Measurements from ENCODE around the gene LHFPL6.
A peak's percentile ranks its signal among the peaks of the same experiment; 100 is the strongest.

Gene LHFPL6

DNA sequence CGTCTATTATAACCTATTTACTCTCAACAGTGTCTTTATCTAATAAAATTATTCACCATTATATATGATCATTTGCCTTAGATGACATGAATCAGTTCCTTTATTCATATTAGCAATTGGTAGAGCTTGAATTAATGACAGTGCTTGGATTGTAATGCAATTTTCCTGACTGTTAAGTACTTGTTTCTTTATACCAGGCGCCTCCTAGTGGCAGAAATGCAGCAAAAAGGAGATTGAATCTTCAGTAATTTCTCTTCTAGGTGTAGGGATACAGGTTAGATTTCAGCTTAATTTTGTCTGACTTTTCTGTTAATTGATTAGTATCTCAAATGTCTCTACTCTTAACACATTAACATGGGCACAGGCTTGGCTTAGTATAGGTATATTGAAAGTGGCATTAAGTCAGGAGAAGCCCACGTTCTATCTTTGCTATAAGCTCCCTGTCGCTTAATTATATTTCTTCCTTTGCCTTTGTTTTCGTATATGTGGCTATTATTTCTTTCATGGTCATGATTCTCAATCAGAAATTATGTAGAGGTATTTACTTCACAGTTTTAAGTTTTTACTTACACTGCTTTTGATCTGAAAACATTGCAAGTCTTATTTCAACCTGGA lies 9.1 kb upstream of the LHFPL6 start:
- no peak overlapping the region for H3K4me3 ChIP-seq (ENCODE audit: low read depth in 1 of 2, low read length in 2 of 2)
- no peaks in the 10 kb centered on the region for H3K27me3 ChIP-seq (ENCODE audit: insufficient read depth, low read length, poor library complexity)
- H2AFZ ChIP-seq (ENCODE audit: low read depth, low read length), result no peak overlapping the region
- TF ChIP-seq, protein P1, sequence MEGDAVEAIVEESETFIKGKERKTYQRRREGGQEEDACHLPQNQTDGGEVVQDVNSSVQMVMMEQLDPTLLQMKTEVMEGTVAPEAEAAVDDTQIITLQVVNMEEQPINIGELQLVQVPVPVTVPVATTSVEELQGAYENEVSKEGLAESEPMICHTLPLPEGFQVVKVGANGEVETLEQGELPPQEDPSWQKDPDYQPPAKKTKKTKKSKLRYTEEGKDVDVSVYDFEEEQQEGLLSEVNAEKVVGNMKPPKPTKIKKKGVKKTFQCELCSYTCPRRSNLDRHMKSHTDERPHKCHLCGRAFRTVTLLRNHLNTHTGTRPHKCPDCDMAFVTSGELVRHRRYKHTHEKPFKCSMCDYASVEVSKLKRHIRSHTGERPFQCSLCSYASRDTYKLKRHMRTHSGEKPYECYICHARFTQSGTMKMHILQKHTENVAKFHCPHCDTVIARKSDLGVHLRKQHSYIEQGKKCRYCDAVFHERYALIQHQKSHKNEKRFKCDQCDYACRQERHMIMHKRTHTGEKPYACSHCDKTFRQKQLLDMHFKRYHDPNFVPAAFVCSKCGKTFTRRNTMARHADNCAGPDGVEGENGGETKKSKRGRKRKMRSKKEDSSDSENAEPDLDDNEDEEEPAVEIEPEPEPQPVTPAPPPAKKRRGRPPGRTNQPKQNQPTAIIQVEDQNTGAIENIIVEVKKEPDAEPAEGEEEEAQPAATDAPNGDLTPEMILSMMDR (IDR thresholded peaks at IDR 0.05; ENCODE audit: borderline replicate concordance, extremely low read depth, low read length, poor library complexity, severe bottlenecking), result peak; percentile 86
- TF ChIP-seq EZH2 (IDR thresholded peaks at IDR 0.05; ENCODE audit: borderline replicate concordance, low read depth, low read length, severe bottlenecking), result no peak
- H4K20me1 ChIP-seq (ENCODE audit: insufficient read depth, low read length), result no peaks in the 10 kb centered on the region
- H3K79me2 ChIP-seq (ENCODE audit: insufficient read depth, low read length), result no peaks in the 10 kb centered on the region
- H3K27ac ChIP-seq (ENCODE audit: low read length), result no peak overlapping the region
- H3K9ac ChIP-seq (ENCODE audit: low read depth, low read length), result no peak overlapping the region
- ATAC-seq (ENCODE audit: insufficient read depth, low read depth), result no peak
- DNase-seq, result peak; percentile 51
- no peak overlapping the region for H3K4me2 ChIP-seq (ENCODE audit: insufficient read depth, low read length)
- no peaks in the 10 kb centered on the region for H3K36me3 ChIP-seq (ENCODE audit: insufficient read depth, low read length)
- no peaks in the 10 kb centered on the region for H3K4me1 ChIP-seq (ENCODE audit: insufficient read depth, low read length)
- H3K9me3 ChIP-seq (ENCODE audit: insufficient read depth, low read length, severe bottlenecking), result no peaks in the 10 kb centered on the region

DNA sequence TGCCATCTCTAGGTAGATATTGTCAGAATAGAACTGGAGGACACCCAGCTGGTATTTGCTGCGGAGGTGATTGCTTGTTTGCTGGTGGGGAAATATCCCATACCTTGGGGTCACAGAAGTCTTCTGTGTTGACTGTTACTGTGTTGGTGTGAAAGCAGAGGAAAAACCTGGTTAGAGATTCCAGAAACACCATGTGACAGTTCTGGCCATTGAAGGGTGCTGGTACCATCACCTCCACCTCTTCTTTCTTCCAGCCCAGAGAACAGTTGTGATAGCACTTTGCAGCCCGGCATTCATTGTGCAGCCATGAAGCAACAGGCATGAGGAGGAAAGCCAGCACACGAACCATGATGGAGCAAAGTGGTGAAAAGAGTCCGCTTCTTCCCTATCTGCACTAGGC lies 4.9 kb upstream of the LHFPL6 start:
- Histone ChIP-seq H3K79me2 (ENCODE audit: insufficient read depth, low read length) (no peaks in the 10 kb centered on the region), H2AFZ (ENCODE audit: low read depth, low read length) (no peak overlapping the region), H4K20me1 (ENCODE audit: insufficient read depth, low read length) (no peaks in the 10 kb centered on the region), H3K27me3 (ENCODE audit: insufficient read depth, low read length, poor library complexity) (peaks cover 8% of the 10 kb centered on the region), H3K4me3 (ENCODE audit: low read depth in 1 of 2, low read length in 2 of 2) (no peak overlapping the region), H3K4me1 (ENCODE audit: insufficient read depth, low read length) (no peaks in the 10 kb centered on the region), H3K4me2 (ENCODE audit: insufficient read depth, low read length) (no peak overlapping the region), H3K9me3 (ENCODE audit: insufficient read depth, low read length, severe bottlenecking) (no peaks in the 10 kb centered on the region), H3K36me3 (ENCODE audit: insufficient read depth, low read length) (no peaks in the 10 kb centered on the region), H3K27ac (ENCODE audit: low read length) (no peak overlapping the region), H3K9ac (ENCODE audit: low read depth, low read length) (no peak overlapping the region)
- ATAC-seq (ENCODE audit: insufficient read depth, low read depth), result no peak
- DNase-seq, result no peak
- TF ChIP-seq, protein P1 (IDR thresholded peaks at IDR 0.05; ENCODE audit: borderline replicate concordance, extremely low read depth, low read length, poor library complexity, severe bottlenecking), result no peak

DNA sequence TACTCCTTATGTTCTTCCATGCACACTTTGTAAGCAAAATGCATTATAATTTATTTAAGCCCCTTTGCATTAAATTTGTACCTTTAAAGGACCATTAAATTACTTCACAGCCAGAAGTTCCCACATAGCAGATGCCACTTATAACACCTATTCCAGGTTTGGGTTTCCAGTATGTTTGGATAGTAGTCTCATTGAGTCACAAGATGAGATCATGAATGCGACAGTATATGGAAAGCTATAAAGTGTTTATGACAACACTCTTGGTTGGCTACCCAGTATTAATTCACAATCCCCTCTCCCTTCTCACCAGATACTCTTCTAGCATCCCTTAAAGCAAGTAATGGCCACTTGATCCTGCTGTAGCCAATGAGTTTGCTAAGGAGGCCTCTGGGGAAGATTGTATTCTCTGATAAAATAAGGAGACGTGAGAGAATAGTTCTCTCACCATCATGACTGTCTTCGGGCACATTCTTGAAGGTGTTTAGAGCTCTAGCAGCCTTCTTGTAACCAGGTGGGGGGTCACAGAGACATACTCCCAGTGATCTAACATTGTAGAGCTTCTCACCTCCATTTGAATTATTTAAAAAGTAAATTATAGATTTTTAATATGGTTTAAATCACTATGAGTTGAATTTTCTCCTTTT lies 2.8 kb upstream of the LHFPL6 start:
- Histone ChIP-seq H3K4me2 (ENCODE audit: insufficient read depth, low read length) (no peak overlapping the region), H4K20me1 (ENCODE audit: insufficient read depth, low read length) (no peaks in the 10 kb centered on the region)
- TF ChIP-seq, protein P1 (IDR thresholded peaks at IDR 0.05; ENCODE audit: borderline replicate concordance, extremely low read depth, low read length, poor library complexity, severe bottlenecking), result no peak
- no peak for TF ChIP-seq EZH2 (IDR thresholded peaks at IDR 0.05; ENCODE audit: borderline replicate concordance, low read depth, low read length, severe bottlenecking)

More for the DNA sequence above, 2.8 kb upstream of the LHFPL6 start:
- no peaks in the 10 kb centered on the region for H3K4me1 ChIP-seq (ENCODE audit: insufficient read depth, low read length)
- no peaks in the 10 kb centered on the region for H3K79me2 ChIP-seq (ENCODE audit: insufficient read depth, low read length)
- no peak overlapping the region for H2AFZ ChIP-seq (ENCODE audit: low read depth, low read length)
- no peaks in the 10 kb centered on the region for H3K36me3 ChIP-seq (ENCODE audit: insufficient read depth, low read length)
- no peak overlapping the region for H3K9ac ChIP-seq (ENCODE audit: low read depth, low read length)
- no peak for DNase-seq
- no peaks in the 10 kb centered on the region for H3K9me3 ChIP-seq (ENCODE audit: insufficient read depth, low read length, severe bottlenecking)
- H3K27ac ChIP-seq (ENCODE audit: low read length), result no peak overlapping the region
- peaks cover 18% of the 10 kb centered on the region for H3K27me3 ChIP-seq (ENCODE audit: insufficient read depth, low read length, poor library complexity)
- no peak overlapping the region for H3K4me3 ChIP-seq (ENCODE audit: low read depth in 1 of 2, low read length in 2 of 2)
- no peak for ATAC-seq (ENCODE audit: insufficient read depth, low read depth)
